ENCODE results near the gene MOSPD3. TPM values are rescaled to one million over a fixed set of nuclear protein-coding genes. Genes with fewer than 3 reads are reported as not detected.

MOSPD3 gene
- total and polyA plus RNA-seq, 2 of the 13 experiments (the other 11 are each of a cell fraction or from before 2014, with no cell fraction given) = 7.6 to 8.8 TPM

DNA sequence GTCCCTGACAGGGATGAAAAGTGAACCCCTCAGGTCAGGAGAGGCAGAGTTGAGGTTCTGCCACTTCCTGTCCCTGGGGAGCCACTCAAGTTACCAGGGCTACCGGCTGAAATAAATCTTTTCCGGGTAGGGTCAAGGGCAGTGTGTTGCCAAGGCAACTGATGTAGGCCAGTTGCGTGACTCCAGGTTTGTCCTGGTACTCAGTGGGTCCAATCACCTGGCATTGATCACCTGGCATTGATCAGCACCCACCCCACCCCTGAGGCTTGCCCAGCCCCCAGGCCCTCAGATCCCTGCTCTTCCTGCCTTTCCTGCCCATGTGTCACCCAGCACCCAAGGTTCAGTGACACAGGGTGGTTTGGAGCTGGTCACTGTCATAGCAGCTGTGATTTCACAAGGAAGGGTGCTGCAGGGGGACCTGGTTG lies 44.6 kb upstream of the MOSPD3 start:
- Histone ChIP-seq H3K27ac (ENCODE audit: extremely low read length, insufficient read depth, low read length) (peak overlapping the region; percentile 99), H3K79me2 (ENCODE audit: insufficient read depth, low read length) (no peaks in the 10 kb centered on the region), H3K9ac (ENCODE audit: insufficient read depth, low read depth, low read length) (peak overlapping the region; percentile 73), H3K27me3 (ENCODE audit: control insufficient read depth in 1 of 2, insufficient read depth in 2 of 2, low read length in 2 of 2) (no peaks in the 10 kb centered on the region), H3K4me2 (ENCODE audit: low read depth, low read length) (peak overlapping the region; percentile 57), H3K4me1 (ENCODE audit: insufficient read depth, low read length) (peaks cover 100% of the 10 kb centered on the region), H3K36me3 (replicated peaks in 1 of 2; ENCODE audit: control insufficient read depth in 1 of 2, insufficient read depth in 2 of 2, low read length in 2 of 2) (peaks cover 15 to 30% of the 10 kb centered on the region in 2 experiments), H4K20me1 (ENCODE audit: insufficient read depth, low read length) (peaks cover 14% of the 10 kb centered on the region; the same call in 1 of the 2 replicates), H2AFZ (ENCODE audit: low read length) (no peak overlapping the region), H3K4me3 (replicated peaks in 1 of 3; ENCODE audit: insufficient read depth in 1 of 3, low read depth in 2 of 3, low read length in 3 of 3) (no peak overlapping the region; a peak in 1 of 6 replicates), H3K9me3 (ENCODE audit: low read length) (no peaks in the 10 kb centered on the region)
- in situ Hi-C loops (cut with HindIII; ENCODE audit: extremely low pct_ligation_motif_present, low pct_unique_long_range_greater_than_20kb) = loop anchor here (5.0 kb wide), 1 partner anchor 80 kb away; no protein-coding TSS in a partner anchor
- FAIRE-seq (peak; percentile 43), ATAC-seq (peak; percentile 0), DNase-seq (ENCODE audit: low spot score) (peak; percentile 77)
- WGBS (ENCODE audit: low lambda C conversion rate) = no CpG with 5 or more reads among the region's 3 CpGs
- no TSS peak for BruUV-seq (replicated peaks)
- intact Hi-C loops (cut with micrococcal nuclease; ENCODE audit: unreplicated experiment) = no loop called here
- ChIA-PET POLR2A (interaction anchor here (1.7 to 3.6 kb wide), 5 partner anchors 18 to 113 kb away, joined by 8 to 33 read pairs (median 12); partner anchors contain the start of genes AGFG2, FBXO24, LRCH4 and MOSPD3), CTCF (ENCODE audit: low intra/inter-chr PET ratio, low total read pairs) (no interaction called here)
- TF ChIP-seq ZNF350 (CRISPR knock-in tag; IDR thresholded peaks at IDR 0.05; ENCODE audit: borderline replicate concordance, low read depth) (0 out of 2 replicates have a peak, but pooled peaks have one; percentile 13), ZNF720 (CRISPR knock-in tag; IDR thresholded peaks at IDR 0.05) (no peak), SALL2 (CRISPR knock-in tag; IDR thresholded peaks at IDR 0.05) (no peak; the same call in 1 of the 2 replicates), ZNF564 (CRISPR knock-in tag; IDR thresholded peaks at IDR 0.05) (no peak), ZMYM2 (CRISPR knock-in tag; IDR thresholded peaks at IDR 0.05) (no peak), ZFP41 (CRISPR knock-in tag; IDR thresholded peaks at IDR 0.05; ENCODE audit: borderline replicate concordance) (0 out of 2 replicates have a peak, but pooled peaks have one; percentile 13), ZNF557 (CRISPR knock-in tag; IDR thresholded peaks at IDR 0.05) (0 out of 2 replicates have a peak, but pooled peaks have one; percentile 19), YEATS4 (CRISPR knock-in tag; IDR thresholded peaks at IDR 0.05; ENCODE audit: borderline replicate concordance) (0 out of 2 replicates have a peak, but pooled peaks have one; percentile 42), KAT2B (IDR thresholded peaks at IDR 0.05; ENCODE audit: borderline replicate concordance, low read depth, low read length) (peak; percentile 27; the same call in 1 of the 2 replicates), ZNF746 (CRISPR knock-in tag; IDR thresholded peaks at IDR 0.05) (0 out of 2 replicates have a peak, but pooled peaks have one; percentile 20), HOXA5 (CRISPR knock-in tag; IDR thresholded peaks at IDR 0.05) (peak; percentile 19; the same call in 1 of the 2 replicates), KDM2A (CRISPR knock-in tag; IDR thresholded peaks at IDR 0.05; ENCODE audit: borderline replicate concordance, low read depth) (no peak), SIN3A (IDR thresholded peaks at IDR 0.05; ENCODE audit: borderline replicate concordance, low read depth, low read length) (peak; percentile 16; the same call in 1 of the 2 replicates), XBP1 (CRISPR knock-in tag; IDR thresholded peaks at IDR 0.05) (peak; percentile 12; the same call in 1 of the 2 replicates), ZNF17 (CRISPR knock-in tag; IDR thresholded peaks at IDR 0.05) (0 out of 2 replicates have a peak, but pooled peaks have one; percentile 20), JUNB (CRISPR knock-in tag; IDR thresholded peaks at IDR 0.05; ENCODE audit: borderline replicate concordance) (no peak), ESRRA (CRISPR knock-in tag; IDR thresholded peaks at IDR 0.05; ENCODE audit: low read depth) (no peak), ZNF354B (CRISPR knock-in tag; IDR thresholded peaks at IDR 0.05) (0 out of 2 replicates have a peak, but pooled peaks have one; percentile 24)
- TF ChIP-seq, protein P1, sequence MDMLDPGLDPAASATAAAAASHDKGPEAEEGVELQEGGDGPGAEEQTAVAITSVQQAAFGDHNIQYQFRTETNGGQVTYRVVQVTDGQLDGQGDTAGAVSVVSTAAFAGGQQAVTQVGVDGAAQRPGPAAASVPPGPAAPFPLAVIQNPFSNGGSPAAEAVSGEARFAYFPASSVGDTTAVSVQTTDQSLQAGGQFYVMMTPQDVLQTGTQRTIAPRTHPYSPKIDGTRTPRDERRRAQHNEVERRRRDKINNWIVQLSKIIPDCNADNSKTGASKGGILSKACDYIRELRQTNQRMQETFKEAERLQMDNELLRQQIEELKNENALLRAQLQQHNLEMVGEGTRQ (IDR thresholded peaks at IDR 0.05; ENCODE audit: low read depth, low read length) = no peak
- TF ChIP-seq, protein P1 (CRISPR knock-in tag; IDR thresholded peaks at IDR 0.05; ENCODE audit: borderline replicate concordance) = no peak
- TF ChIP-seq, protein P2, sequence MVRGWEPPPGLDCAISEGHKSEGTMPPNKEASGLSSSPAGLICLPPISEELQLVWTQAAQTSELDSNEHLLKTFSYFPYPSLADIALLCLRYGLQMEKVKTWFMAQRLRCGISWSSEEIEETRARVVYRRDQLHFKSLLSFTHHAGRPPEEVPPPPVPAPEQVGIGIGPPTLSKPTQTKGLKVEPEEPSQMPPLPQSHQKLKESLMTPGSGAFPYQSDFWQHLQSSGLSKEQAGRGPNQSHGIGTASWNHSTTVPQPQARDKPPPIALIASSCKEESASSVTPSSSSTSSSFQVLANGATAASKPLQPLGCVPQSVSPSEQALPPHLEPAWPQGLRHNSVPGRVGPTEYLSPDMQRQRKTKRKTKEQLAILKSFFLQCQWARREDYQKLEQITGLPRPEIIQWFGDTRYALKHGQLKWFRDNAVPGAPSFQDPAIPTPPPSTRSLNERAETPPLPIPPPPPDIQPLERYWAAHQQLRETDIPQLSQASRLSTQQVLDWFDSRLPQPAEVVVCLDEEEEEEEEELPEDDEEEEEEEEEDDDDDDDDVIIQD (CRISPR knock-in tag; IDR thresholded peaks at IDR 0.05; ENCODE audit: low read depth) = 0 out of 2 replicates have a peak, but pooled peaks have one; percentile 6
- TF ChIP-seq, protein P3, sequence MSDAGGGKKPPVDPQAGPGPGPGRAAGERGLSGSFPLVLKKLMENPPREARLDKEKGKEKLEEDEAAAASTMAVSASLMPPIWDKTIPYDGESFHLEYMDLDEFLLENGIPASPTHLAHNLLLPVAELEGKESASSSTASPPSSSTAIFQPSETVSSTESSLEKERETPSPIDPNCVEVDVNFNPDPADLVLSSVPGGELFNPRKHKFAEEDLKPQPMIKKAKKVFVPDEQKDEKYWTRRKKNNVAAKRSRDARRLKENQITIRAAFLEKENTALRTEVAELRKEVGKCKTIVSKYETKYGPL (CRISPR knock-in tag; IDR thresholded peaks at IDR 0.05) = peak; percentile 7; the same call in 1 of the 2 replicates
